CD4-positive, alpha-beta T cell treated with Interleukin-21 for 1 hour (primary cell): ENCODE measurements around the gene TRIM66.
"Not testable (repeated sequence)": the region's sequence is repeated elsewhere in the genome, so short reads cannot be mapped to it uniquely, and the experiment has no call there.

Source experiments
- DNase-seq: peaks from one replicate; pipeline ENCODE4 v3.0.0-alpha.2; 2020

Gene TRIM66

GRCh38 chr11:8690374-8691342 lies 8.2 kb upstream of the TRIM66 start:
- DNase-seq, result no peak

GRCh38 chr11:8689726-8690255 lies 7.3 kb upstream of the TRIM66 start:
- DNase-seq, result no peak

- peak; percentile 88 for DNase-seq
These were observed 6.2 kb upstream of the TRIM66 start for GRCh38 chr11:8688414-8689362.

- no peak for DNase-seq
These were observed 3.9 kb upstream of the TRIM66 start for GRCh38 chr11:8686325-8686724.

- DNase-seq, result no peak
These were observed 3.4 kb upstream of the TRIM66 start for GRCh38 chr11:8685820-8686219.

GRCh38 chr11:8685306-8685705 lies 2.8 kb upstream of the TRIM66 start:
- no peak for DNase-seq

GRCh38 chr11:8684600-8685290 lies 2.3 kb upstream of the TRIM66 start:
- DNase-seq, result no peak

GRCh38 chr11:8683115-8683807 lies 796 bp upstream of the TRIM66 start:
- no peak for DNase-seq

GRCh38 chr11:8681837-8682302 lies 595 bp downstream of the TRIM66 start:
- DNase-seq, result no peak

- no peak for DNase-seq
These were observed 3.5 kb downstream of the TRIM66 start for GRCh38 chr11:8679006-8679405.

GRCh38 chr11:8676458-8676857 lies 6.0 kb downstream of the TRIM66 start:
- DNase-seq, result no peak

- DNase-seq, result no peak
These were observed 7.6 kb downstream of the TRIM66 start for GRCh38 chr11:8674859-8675258.

- DNase-seq, result no peak
These were observed 10.1 kb downstream of the TRIM66 start for GRCh38 chr11:8672346-8672745.

GRCh38 chr11:8671651-8672062 lies 10.8 kb downstream of the TRIM66 start:
- DNase-seq, result no peak

GRCh38 chr11:8671193-8671612 lies 11.3 kb downstream of the TRIM66 start:
- no peak for DNase-seq

- DNase-seq, result not testable (repeated sequence)
These were observed 12.4 kb downstream of the TRIM66 start for GRCh38 chr11:8670081-8670480.

GRCh38 chr11:8665222-8665621 lies 17.2 kb downstream of the TRIM66 start:
- no peak for DNase-seq

- no peak for DNase-seq
These were observed 21.3 kb downstream of the TRIM66 start for GRCh38 chr11:8661001-8661795.

- no peak for DNase-seq
These were observed 24.0 kb downstream of the TRIM66 start for GRCh38 chr11:8658321-8659057.

GRCh38 chr11:8656291-8656690 lies 26.2 kb downstream of the TRIM66 start:
- DNase-seq, result no peak
